Mucosa of gallbladder (tissue), 1 donor: ENCODE results near the gene MBNL2. TPM values are rescaled to one million over a fixed set of nuclear protein-coding genes. Genes with fewer than 3 reads are reported as not detected.
"Not testable (repeated sequence)": the region's sequence is repeated elsewhere in the genome, so short reads cannot be mapped to it uniquely, and the experiment has no call there.

Experiments used
- DNase-seq: peaks from one replicate; pipeline ENCODE4 v3.0.0-alpha.2; 2020; ENCODE audit warnings: low spot score
- total RNA-seq: library from RNA; stranded (reverse); gene quantifications from one replicate; pipeline ENCODE4 v1.2.1, GENCODE V29; 2021
- donor health status: DM: no; HTN: no; CAD: no.

MBNL2 gene, protein sequence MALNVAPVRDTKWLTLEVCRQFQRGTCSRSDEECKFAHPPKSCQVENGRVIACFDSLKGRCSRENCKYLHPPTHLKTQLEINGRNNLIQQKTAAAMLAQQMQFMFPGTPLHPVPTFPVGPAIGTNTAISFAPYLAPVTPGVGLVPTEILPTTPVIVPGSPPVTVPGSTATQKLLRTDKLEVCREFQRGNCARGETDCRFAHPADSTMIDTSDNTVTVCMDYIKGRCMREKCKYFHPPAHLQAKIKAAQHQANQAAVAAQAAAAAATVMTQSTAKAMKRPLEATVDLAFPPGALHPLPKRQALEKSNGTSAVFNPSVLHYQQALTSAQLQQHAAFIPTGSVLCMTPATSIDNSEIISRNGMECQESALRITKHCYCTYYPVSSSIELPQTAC
- total RNA-seq, result 74.7 TPM

GRCh38 chr13:97221989-97222700 lies at the start of gene MBNL2:
Gene MBNL2, plus strand, starts transcription at chr13:97222333. Its CDS starts 53,903 bp downstream, at chr13:97276236.
- DNase-seq, result peak; percentile 93

GRCh38 chr13:97174638-97175037 lies 47.5 kb upstream of the MBNL2 start:
- DNase-seq, result no peak

DNA sequence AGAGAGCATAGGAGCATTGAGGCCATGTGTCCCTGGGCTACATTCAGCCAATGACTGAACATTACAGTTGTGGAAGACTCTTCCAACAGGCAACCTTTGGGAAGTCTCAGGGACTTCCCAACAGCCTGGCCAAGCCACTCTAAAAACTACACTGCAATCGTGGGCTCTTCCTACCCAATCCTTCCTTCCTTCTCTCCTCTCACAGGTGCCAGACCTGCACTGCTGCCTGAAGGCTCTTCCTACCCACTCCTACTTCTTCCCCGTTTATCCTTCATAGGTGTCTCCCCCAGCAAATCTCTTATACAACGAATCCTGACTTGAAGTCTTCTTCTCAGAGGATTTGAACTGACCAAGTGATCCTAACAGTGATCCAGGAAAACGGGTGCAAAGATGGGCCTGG lies 47.1 kb upstream of the MBNL2 start:
- DNase-seq, result no peak

- no peak for DNase-seq
Measured at GRCh38 chr13:97179501-97179900, 42.6 kb upstream of the MBNL2 start.

DNA sequence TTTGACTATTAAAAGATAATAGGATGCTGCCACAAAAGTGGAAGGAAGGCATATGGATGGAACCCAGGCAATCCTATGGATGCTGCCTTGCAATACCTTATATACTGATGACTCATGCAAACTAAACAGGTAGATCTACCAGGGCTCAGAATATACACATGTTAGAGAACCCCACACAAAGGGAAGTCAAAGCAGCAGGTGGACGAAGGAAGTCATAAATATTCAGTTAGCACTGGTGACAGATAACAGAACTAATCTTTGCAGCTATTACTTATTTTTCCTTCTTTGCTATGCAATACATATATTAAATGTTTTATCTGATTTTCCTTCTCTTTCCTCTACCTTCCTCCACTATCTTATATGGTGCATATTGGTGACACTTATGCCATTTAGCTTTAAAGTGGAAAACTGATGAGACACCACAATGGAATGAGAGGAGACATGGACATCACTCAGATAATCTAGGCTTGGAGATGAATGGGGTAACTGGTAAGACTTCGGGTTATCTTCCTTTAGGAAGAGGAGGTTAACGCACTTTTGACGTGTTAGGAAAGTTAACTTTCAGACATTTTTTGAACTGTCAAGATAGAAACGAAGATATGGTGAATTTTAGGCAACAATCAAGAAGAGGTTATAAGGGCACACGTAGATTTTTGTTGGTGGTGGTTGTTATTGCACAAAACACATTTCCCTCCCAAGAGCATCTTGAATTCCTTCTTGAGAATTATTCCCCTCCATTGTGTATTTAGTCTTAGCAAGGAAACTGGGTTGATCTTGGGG lies 39.8 kb upstream of the MBNL2 start:
- no peak for DNase-seq

DNA sequence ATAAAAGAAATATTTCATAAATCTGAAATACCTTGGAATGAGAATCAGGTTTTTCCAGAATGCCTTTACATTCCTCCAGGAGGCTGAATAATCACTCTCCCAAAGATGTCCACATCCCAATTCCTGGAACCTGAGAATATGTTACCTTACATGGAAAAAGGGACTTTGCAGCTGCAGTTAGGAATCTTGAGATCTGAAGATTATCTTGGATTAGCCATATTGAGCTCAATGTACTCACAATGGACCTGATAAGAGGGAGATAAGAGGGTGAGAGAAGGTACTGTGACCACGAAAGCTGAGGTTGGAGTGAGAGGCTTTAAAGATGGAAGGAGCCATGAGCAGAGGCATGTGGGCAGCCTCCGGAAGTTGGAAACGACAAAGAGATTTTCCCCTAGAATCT lies 36.8 kb upstream of the MBNL2 start:
- no peak for DNase-seq

GRCh38 chr13:97185751-97186150 lies 36.4 kb upstream of the MBNL2 start:
- no peak for DNase-seq

GRCh38 chr13:97188207-97188606 lies 33.9 kb upstream of the MBNL2 start:
- no peak for DNase-seq

- no peak for DNase-seq
Measured at GRCh38 chr13:97189928-97190327, 32.2 kb upstream of the MBNL2 start.

GRCh38 chr13:97191142-97191541 lies 31.0 kb upstream of the MBNL2 start:
- no peak for DNase-seq

DNA sequence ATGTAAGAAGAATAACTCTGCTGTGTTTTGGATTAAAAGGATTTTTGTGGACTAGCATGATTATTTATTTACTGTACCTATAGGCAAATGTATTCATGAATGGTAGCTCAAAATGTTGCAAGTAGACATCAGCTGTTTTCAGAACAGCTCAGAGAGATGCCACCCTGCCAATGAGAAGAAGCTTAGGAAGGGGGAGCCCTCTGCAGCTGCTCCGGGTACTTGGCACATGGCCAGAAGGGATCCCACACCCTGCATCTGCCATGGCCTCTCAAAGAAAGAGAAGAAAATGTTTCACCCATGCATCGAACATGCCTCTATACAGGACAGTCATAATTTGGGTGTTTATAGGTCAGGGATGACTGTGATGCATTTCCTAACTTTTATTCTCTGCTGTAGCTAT lies 30.5 kb upstream of the MBNL2 start:
- no peak for DNase-seq

DNA sequence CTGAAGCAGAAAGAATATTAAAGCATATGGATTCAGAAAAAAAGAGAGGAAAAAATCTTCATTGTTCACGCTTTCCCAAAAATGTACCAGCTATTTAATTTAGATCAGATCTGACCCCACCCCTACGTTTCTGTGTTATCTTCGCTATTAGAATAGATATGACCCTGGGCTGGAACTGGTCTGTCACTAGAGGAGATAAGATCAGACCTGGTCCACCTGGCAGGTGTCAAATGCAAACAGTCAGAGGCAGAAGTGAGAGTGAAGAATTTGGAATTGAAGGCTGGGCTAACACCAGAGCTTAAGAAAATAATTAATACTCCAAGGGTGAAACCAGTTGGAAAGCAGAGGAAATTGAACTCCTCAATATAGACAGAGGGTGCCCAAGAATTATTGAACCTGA lies 30.0 kb upstream of the MBNL2 start:
- DNase-seq, result no peak

GRCh38 chr13:97193577-97193976 lies 28.6 kb upstream of the MBNL2 start:
- no peak for DNase-seq

GRCh38 chr13:97194479-97194878 lies 27.7 kb upstream of the MBNL2 start:
- DNase-seq, result no peak

DNA sequence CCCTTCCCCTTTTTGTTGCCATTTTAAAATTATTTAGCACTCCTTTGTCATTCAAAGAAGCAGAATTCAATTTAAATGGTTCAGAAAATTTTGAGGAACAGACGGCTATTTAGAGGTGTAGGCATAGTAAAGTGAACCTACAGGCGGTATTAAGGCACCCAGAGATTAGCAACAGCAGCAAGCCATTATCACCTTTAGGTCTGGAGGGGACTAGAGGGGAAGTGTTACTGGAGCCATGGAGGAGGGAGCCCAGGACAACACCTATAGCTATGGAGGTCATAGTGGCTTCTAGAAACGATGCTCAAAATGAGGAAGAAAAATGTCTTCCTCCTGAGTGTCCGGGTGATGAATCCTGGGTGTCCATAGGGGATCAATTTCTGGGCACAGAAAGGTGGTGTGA lies 25.8 kb upstream of the MBNL2 start:
- DNase-seq, result no peak

DNA sequence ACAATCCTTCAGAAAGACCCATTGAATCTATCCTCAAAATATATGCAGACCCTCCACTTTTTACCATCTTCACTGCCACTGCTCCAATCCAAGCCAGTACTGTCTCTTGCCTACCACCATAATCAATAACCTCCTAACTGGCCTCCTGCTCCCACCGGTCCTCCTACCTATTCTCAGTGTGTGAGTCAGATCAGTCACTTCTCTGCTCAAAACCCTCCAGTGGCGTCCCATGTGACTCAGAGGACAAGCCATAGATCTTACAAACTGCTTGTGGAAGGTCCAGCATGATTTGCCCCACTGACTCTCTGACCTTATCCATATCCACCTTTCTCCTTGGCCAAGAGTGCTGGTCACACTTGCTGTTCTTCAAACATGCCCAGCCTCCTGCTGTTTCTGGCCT lies 23.4 kb upstream of the MBNL2 start:
- no peak for DNase-seq

DNA sequence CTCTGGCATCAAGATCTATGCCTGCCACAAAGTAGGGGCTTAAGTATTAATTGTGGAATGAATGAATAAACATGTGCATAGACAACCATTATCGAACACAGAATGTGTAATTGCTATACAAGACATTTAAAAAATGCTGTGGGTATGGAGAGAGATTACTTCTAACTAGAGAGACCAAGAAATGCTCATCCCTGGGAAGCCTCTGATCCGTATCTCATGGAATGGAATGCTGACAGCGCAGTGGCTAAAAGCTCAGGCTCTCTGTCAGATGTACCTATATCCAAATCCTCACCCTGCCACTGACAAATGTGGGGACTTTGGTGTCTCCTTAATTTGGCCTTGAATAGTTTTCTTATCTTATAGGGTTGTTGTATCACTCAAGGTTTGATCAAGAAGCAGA lies 22.7 kb upstream of the MBNL2 start:
- no peak for DNase-seq

DNA sequence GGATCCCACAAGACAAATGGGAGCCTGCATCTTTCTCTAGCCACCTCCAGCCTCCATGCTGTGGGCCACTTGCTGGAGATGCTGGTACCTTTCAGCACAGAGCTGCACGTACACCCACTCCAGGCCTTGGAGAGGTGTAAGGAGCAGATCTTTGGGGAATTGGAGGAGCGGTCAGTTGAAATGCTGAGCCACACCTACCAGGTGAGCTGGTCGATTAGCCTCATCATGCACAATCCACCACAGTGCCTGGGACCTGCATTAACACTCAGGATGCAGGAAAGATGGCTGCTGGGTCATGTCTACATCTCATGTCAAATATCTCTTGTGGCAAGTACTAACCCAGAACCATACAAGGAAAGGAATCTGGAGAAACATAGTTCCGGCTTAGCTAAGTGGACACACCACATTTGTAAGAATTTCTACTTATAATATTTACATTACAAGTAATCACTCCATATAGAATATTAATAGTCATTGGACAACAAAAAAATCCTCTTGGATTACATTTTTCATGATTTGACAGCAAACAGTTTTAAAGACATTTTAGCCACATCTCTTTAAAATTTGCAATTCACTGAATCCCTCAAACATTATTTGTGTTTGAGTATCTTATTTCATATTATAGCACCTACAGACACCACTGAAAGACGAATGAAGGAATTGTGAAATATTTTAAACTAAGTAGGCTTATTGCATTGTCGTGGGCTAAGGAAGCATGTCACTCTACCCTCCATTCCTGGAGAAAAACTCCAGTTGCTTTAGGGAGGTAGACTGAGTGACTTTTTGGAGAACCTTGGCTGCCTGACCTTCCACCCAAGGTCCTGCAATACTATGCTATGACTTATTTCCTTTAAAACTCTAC lies 21.8 kb upstream of the MBNL2 start:
- DNase-seq, result no peak

- DNase-seq, result no peak
Measured at GRCh38 chr13:97202761-97203160, 19.4 kb upstream of the MBNL2 start.

DNA sequence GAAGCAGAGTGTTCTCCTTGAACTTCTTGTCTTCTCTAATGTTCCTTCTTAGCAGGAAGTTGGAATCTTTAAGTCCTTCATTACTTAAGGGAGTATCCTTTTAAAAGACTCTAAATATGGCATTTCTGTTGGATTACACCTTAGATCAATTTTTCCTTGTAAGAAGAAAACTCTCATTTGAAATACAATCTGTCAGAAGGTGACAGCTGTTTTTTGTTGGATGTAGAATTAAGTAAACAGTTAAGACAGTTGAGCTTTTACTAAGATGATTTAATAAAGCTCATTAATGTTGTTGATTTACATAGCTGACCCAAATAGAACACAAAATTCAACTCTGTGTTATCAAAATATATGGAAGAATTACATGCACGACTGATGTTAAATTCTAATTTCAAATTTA lies 16.7 kb upstream of the MBNL2 start:
- no peak for DNase-seq

GRCh38 chr13:97205982-97206381 lies 16.2 kb upstream of the MBNL2 start:
- DNase-seq, result no peak

- DNase-seq, result not testable (repeated sequence)
Measured at GRCh38 chr13:97207252-97207651, 14.9 kb upstream of the MBNL2 start.
